ENCODE data around the gene TOX3.

Gene TOX3

DNA sequence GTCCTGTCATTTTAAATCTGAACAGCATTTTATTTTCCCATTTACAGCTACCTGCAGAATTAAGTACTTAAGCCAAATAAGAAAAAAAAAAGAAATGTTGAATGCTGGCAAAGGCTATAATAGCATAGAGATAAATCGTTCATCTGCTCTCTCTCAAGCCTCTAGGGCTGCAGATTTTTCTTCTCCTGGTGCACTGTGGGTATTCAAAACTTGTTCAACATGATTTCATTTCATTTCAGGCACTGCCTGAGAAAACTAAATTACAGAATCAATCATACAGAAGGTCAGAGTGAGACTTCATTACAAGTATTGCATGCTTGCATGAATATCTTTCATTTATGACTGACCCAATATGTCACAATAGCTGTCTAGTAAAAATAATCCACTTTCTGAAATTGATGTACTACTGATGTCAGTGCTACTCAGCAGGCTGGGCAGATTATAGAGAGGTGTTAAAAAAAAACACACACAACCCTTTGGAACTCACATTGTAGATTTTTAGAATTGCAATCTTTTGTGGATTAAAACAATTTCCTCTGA is 86.2 kb downstream of the TOX3 start:
- H3K4me3 ChIP-seq (ENCODE audit: low read depth, low read length): no peak overlapping the region

DNA sequence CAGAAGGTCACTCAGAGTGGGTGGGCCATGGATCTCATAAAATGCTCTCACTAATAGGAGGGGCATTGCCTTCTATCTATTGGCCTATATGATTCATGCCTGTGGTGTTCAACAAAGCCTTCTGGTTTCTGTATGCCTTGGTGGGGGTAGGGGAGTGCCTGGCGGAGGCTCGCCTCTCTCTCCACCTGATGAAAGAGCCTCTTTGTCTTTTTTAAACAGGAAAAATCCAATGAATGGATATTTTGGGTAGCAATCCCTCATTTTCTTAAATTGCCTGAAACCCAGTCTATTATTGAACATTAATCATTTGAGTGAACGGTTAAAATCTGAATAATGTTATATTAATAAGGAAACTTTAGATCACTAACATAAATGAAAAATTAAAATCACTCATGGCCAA is 90.6 kb downstream of the TOX3 start:
- no peak overlapping the region for H3K4me3 ChIP-seq (ENCODE audit: low read depth, low read length)

DNA sequence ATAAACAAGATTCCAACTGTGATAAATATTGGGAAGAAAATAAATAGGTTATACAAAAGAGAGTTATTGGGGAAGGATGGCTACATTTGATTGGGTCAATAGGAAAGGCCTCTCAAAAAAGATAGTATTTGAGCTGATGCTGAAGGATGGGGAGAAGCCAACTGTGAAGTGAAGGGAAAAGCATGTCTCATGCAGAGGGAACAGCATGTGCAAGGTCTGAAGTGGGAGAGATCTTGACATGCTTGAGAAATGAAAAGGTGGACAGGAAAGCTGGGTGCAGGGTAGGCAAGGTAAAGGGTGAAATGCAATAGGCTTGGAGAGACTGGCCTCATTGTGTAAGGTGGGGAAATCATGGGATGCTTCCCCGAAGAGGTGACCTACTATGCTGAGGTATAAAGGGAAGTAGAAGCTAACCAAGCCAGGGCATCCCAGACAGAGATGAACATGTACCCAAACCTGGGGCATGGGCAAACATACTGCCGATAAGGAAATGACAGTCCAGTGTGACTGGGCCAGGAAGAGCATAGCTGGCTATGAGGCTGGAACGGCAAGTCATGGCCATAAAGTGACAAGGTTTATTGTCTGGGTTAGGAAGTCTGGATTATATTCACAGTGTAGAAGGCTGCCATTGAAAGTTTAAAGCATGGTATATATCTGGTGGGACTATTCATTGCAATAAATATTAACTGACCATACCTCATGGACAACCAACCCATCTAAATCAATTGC is 91.2 kb downstream of the TOX3 start:
- no peak overlapping the region for H3K4me3 ChIP-seq (ENCODE audit: low read depth, low read length)

DNA sequence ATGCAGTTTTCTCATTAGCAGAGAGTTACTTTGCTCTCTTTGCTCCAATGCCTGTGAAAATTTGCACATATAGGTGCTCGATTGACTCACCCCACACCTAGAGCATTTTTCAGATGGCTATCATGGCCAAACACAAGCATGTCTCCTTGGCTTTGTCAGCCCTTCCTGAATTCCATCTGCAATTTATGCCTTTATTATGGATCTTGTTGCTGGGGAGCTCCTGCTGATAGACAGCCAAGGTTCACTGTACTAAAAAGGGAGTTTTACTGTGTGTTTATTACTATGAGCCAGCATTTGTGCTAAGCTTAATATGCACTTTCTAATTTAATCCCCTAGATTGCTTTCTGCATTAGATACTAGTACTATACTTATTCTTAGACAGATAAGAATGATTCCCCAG is 93.3 kb downstream of the TOX3 start:
- H3K4me3 ChIP-seq (ENCODE audit: low read depth, low read length): no peak overlapping the region

DNA sequence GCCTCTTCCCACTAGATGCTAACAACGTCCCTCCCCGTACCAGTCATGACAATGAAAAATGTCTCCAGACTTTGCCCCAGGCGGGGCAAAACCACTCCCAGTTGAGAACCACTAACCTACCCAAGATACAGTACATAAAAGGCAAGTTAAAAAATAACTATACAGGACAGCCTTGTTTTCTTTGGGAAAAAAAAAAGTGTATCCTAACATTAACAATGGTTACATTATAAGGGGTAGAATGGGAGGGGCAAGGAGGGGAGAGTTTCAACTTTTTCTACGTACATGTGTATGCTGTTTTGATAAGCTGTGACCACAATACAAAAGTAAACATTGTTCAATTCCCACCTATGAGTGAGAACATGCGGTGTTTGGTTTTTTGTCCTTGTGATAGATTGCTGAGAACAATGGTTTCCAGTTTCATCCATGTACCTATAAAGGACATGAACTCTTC is 94.9 kb downstream of the TOX3 start:
- no peak overlapping the region for H3K4me3 ChIP-seq (ENCODE audit: low read depth, low read length)

DNA sequence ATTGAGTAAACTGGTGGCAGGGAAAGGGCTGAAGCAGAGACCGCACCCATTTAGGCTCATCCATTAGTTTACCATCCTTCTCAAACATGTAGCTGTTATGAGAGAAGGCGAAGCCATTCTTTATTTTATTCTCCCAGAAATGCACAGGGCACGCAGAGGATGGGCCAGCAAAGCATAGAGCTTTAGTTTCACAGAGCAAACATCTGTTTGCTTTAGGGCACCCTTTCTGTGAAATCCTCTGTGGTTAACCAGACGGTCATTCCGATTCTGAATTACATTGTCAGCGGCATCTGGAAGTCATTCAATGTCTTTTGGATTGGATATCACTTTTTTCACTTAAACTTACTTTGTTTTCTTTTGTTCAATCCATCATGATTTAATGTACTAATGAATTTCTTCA is 96.0 kb downstream of the TOX3 start:
- no peak overlapping the region for H3K4me3 ChIP-seq (ENCODE audit: low read depth, low read length)

DNA sequence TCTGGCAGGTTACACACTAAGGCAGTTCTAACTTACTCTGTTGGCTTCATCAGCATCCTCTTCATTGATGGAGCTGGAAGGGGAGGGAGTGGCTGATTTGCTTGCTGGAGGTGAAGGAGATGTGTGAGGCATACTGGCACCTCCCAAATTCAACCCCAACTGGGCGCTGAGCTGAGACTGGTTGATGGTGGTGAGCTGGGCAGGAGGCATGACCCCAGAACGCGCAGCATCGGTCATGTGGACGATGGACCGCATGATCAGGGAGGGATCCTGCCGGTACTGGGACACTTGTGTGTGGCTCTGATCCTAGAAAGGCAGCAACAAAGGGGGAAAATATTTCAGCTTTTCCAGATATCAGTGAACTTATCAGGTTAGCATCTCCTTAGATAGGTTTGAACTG is 96.7 kb downstream of the TOX3 start:
- H3K4me3 ChIP-seq (ENCODE audit: low read depth, low read length): no peak overlapping the region

DNA sequence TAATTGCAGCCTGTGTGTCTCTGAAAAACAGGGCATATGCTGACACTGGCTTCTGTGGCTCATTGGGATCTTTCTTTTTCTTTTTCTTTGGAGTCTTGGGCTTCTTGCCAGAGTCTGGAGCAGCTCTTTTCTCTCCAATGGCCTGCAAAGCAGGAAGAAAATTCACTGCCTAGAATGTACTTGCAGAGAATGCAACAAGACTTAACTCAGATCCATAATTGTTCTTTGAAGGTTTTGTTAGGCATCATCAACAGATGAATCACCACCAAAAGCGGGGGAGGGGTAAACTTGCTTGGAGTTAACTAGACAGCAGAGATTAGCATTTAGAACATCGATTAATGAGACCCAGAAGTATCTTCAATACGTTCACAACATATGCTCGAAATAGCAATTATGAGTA is 100.9 kb downstream of the TOX3 start:
- H3K4me3 ChIP-seq (ENCODE audit: low read depth, low read length): no peak overlapping the region

DNA sequence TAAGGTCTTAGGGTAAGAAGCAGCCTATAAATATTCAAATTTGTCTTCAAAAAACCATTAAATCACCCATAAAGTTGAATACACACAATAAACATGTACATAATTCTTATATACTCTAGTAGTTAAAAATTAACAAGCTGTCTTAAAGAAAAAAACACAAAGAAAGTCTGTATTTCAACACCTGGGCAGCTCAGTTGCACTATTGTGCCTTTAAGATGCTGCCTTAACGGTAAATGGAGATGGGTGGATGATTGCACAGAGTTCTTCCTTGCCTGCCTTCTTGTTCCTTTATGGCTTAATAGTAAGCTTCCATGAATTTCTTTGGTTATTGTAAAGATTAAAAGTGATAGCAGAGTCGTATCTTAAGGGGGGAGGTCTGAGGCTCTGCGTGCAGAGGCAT is 105.1 kb downstream of the TOX3 start:
- no peak overlapping the region for H3K4me3 ChIP-seq (ENCODE audit: low read depth, low read length)

DNA sequence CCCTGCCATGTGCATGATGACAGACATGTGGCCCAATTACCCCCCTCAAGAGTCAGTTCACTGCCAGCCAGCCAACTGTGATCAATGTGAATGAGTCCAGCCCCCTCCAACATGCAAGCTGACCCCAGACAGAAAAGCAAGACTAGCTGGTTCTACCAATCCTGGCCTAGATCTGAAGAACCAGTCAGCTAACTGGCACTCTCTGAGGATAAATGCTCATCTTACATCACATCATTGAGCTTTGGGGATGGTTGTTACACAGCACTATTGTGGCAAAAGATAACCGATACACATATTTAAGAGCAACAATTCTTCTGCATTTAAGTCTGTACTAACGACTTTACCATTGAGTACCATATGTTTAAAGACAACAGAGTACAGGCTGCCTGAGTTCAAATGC is 106.7 kb downstream of the TOX3 start:
- H3K4me3 ChIP-seq (ENCODE audit: low read depth, low read length): no peak overlapping the region

DNA sequence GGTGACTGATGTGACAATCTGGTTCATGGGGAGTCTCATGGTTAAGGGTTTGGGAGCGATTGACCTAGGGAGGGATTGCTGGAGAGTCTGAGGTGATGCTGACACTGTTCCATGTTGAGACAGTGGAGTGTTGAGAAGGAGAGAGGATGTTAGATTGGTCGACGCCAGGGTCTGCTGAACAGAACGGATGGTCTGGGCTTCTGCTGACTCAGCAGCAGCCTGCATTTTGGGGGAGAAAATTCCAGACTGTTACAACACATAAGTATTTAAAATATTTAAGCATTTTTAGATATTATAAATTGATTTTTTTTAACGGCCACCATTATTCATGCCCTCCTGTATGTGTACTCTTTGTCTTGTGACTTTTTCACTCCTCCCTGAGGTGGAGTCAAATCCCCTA is 107.2 kb downstream of the TOX3 start:
- H3K4me3 ChIP-seq (ENCODE audit: low read depth, low read length): no peak overlapping the region

DNA sequence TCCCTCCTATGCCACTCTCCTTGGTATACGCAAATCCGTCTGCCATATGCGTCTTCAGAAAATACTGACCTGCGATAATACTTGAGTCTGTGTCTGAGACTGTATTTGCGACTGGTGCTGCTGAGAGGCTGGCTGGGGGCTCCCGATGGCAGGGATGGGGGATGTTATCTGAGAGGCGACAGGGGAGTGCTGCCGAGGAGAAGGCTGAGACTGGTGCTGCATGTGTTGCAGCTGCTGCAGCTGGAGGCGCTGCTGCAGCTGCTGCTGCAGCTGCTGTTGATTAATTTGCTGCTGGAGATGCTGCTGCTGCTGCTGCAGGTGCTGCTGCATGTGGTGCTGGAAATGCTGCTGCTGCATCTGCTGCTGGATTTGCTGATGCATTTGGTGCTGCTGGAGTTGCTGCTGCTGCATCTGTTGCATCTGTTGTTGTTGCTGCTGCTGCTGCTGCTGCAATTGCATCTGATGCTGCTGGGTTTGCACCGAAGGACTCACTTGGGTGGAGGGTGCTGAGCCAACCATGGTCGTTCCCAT is 107.7 kb downstream of the TOX3 start:
- no peak overlapping the region for H3K4me3 ChIP-seq (ENCODE audit: low read depth, low read length)

DNA sequence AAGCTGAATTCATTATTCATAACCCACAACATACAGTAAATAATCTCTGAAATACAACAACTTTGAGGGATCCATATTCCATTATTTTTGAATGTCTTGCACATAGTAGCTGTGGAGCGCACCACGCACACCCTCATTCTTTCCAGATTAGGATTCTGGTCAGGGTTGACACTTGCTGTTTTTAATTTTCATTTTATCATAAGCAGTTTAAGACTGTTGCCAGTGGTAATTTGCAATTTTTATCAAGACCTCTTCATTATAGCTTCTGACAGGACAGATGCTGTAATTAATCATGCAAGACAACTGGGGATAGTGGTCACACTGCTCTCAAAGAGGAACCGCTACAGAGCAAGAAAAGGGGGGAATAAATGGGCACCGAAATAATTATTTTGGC is 109.7 kb downstream of the TOX3 start:
- H3K4me3 ChIP-seq (ENCODE audit: low read depth, low read length): no peak overlapping the region

DNA sequence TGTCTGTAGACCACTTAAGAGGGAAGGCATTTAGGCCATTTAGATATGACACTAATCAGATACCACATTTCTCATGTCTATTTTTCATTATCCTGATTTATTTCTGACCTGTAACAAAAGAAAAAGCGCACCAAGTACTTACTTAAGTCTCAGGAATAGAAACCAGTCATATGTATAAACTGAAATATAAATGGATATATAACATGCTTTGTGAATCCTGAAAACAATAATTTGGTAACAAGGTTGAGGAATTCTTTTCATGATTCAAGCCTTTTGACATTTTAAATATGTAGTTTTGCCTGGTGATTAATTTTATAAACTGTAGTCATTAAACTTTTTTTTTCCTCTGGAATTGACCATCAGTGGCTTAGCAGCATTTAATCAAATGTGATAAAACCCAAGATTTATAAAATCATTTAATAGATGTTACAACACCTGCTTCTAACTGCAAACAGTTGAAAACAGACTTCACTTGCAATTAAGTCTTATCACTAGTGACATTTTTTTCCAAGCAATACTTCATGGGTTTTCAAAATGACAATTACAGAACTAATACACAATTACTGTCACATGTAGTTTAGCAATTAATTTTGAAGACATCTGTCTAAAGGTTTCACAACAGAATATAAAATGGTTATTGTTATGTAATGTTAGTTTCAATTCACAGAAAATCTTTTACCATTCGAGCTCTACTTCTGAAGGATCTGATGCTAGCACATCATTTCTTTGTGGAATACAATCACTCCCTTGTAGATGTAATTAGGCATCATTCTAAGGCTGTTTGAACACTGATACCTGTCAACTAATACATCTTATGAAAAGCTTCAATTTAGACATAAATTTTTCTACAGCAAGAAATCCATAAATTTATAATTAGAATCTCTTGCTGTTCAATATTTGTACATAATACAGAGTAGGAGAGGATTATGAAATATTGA is 110.3 kb downstream of the TOX3 start:
- H3K4me3 ChIP-seq (ENCODE audit: low read depth, low read length): no peak overlapping the region

DNA sequence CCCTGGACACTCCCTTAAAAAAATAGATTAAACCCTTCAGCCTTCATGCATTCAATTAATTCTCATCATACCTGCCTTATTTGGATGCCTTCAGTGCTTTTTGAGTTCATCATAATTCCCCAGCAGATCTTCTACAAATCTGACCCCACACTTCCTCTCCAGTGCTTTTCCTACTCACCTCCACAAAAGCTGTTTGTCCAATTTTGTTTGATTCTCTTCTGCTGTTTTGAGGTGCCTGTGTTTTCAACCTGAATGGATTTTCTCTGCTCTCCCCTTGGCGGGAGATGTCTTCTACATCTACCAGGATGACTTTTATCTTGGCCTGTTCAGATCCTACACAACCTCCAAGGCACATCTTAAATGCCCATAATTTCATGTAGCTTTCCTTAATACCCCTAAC is 112.7 kb downstream of the TOX3 start:
- no peak overlapping the region for H3K4me3 ChIP-seq (ENCODE audit: low read depth, low read length)

DNA sequence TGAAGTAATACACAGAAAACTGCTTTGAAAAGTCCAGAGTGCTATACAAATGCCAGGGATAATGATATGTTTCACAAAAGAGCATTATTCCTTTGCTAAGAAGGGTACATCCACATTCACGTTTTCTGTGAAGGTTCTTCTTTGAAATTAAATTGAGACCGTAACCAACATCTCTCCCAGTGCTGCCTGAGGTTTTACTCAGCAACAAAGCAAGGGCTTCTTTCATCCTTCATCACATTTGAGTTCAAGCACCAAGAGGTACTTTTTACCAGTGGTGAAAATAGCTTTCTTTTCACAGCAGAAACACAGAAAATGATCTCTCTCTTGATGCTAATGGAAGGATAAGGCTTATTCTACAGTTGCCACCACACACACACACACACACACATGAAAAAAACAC is 113.3 kb downstream of the TOX3 start:
- no peak overlapping the region for H3K4me3 ChIP-seq (ENCODE audit: low read depth, low read length)

DNA sequence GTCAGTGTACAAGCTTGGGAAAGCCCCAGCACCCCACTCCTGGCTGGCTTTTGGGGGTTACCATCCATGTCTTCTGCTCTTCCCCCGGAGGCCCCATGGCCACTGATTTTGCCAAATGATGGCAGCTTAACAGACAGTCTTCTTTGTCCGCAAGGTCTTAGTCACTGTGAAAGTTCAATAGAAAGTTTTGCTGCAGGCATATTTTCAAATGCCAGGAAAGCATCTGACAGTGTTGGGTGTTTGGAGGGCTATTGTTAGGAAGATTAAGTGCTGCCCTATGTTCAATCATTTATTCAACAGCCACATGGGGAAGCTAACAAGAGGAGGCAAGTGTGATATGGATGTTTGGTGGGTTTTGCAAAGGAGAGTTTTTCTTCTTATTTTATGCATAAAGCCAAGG is 122.4 kb downstream of the TOX3 start:
- H3K4me3 ChIP-seq (ENCODE audit: low read depth, low read length): no peak overlapping the region

DNA sequence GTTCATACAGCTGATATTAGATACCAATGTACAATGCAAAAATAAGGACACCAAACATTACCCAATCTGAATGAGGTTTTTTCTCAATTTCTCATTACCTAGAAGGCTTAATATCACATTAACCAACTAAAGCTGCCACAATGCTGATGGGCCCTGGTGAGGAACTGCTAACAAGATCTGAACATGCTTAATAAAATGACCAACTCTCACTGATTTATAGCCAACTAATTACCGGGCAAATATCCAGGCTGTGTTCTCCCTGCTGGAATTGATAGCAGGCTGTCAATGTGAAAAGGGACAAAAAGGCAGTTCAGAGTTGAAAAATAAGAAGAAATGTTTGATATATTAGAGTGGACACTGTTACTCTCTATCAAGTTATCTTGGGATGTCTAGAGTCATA is 124.6 kb downstream of the TOX3 start:
- no peak overlapping the region for H3K4me3 ChIP-seq (ENCODE audit: low read depth, low read length)

DNA sequence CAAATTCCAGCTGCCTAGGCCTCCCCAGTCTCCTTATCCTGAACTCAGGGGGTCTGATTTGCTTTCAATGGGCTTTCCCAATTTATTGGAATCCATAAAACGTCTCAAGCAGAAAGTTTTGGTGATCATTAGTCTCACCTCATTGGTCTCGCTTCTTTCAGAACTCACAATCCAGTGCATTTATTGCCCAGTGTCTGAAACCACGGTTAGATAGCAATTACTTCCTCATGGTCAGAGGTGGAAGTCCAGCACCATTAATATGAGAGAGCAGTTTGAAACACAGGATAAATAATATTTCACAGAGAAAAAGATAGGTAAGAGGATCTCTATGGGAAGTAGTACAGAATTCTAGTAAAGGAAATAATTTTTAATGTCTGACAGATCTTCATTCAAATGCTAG is 128.7 kb downstream of the TOX3 start:
- no peak overlapping the region for H3K4me3 ChIP-seq (ENCODE audit: low read depth, low read length)

DNA sequence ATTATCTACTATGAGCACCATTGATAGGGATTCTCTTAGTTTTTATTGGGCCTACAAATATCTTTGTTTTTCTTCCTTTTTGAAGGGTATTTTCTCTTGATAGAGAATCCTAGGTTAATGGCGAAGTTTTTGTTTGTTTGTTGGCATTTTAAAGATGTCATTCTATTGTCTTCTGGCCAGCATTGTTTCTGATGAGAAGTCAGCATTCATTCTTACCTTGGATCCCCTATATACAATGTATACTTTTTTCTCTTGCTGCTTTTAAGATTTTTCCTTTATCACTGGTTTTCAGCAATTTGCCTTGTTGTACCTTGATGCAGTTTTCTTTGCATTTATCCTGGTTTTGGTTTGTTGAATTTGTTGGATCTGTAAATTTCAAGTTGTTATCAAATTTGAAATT is 130.1 kb downstream of the TOX3 start:
- H3K4me3 ChIP-seq (ENCODE audit: low read depth, low read length): no peak overlapping the region

DNA sequence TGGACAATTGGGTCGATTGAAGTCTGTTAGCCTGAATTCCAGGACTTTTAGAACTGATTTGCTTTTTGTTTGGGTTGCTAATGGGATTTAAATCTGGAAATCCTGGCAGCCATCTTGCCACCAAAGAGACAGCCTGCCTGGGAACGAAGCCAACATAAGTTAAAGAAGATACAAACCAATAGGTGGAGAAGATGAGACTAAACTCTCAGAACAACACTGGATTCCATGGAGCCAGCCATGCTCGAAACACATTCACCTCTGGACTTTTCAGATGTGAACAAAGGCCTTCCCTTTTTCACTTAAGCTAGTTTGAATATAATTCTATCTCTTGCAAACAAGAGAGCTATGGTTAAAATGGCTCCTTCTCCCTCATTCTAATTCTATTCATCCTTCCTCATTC is 135.9 kb downstream of the TOX3 start:
- no peak overlapping the region for H3K4me3 ChIP-seq (ENCODE audit: low read depth, low read length)
